Measurements from ENCODE around the gene NEK11.

- TF ChIP-seq CTCF (optimal IDR thresholded peaks at IDR 0.05 in 1 of 3, IDR thresholded peaks at IDR 0.05 in 1 of 3, conservative IDR thresholded peaks at IDR 0.05 in 1 of 3; ENCODE audit: extremely low read depth in 1 of 3, insufficient read depth in 2 of 3, low read length in 3 of 3), result no peak
- no peak for TF ChIP-seq EZH2 (IDR thresholded peaks at IDR 0.05; ENCODE audit: low read length)
Observed at GRCh38 chr3:131303848-131304247, 277.2 kb downstream of the NEK11 start.

Data from keratinocyte (primary cell).